Calu3 (cell line): ENCODE measurements around the gene ZSWIM8. TPM values are rescaled to one million over a fixed set of nuclear protein-coding genes. Genes with fewer than 3 reads are reported as not detected.

ENCODE experiments used
- BruUV-seq: library from RNA; stranded (reverse); fragments of 400-500 nt; replicated peaks from 2 replicates; lab custom pipeline; 2021; lab: Mats Ljungman, UMichigan
- CTCF ChIA-PET: fragments of 300-600 bp; sonication (Branson Sonifier 250); formaldehyde crosslinking; loops from one replicate; lab custom pipeline; 2022; ENCODE audit warnings: antibody characterized with exemption; lab: Charles Lee
- DNase-seq: peaks from one replicate; pipeline ENCODE4 v3.0.0; 2022
- H3K27ac Mint-ChIP-seq: one replicate; pipeline ENCODE4 v1.8.0; 2022; ENCODE audit warnings: mixed read lengths; ENCODE audit not compliant: unreplicated experiment
- H3K27me3 Mint-ChIP-seq: one replicate; pipeline ENCODE4 v1.8.0; 2022; ENCODE audit warnings: mixed read lengths; ENCODE audit not compliant: unreplicated experiment
- H3K36me3 Mint-ChIP-seq: one replicate; pipeline ENCODE4 v1.8.0; 2022; ENCODE audit warnings: mild to moderate bottlenecking, moderate library complexity, mixed read lengths; ENCODE audit not compliant: insufficient read depth, unreplicated experiment
- H3K4me1 Mint-ChIP-seq: one replicate; pipeline ENCODE4 v1.8.0; 2022; ENCODE audit warnings: mild to moderate bottlenecking, low read depth, mixed read lengths; ENCODE audit not compliant: unreplicated experiment
- H3K4me3 Mint-ChIP-seq: one replicate; pipeline ENCODE4 v1.8.0; 2022; ENCODE audit warnings: mild to moderate bottlenecking, low read depth, moderate library complexity, mixed read lengths; ENCODE audit not compliant: unreplicated experiment
- H3K9me3 Mint-ChIP-seq: one replicate; pipeline ENCODE4 v1.8.0; 2022; ENCODE audit warnings: low read depth, mixed read lengths; ENCODE audit not compliant: unreplicated experiment
- CTCF ChIP-seq: fragments of 200-600 bp; IDR thresholded peaks from one replicate; pipeline ENCODE4 v1.8.0; 2022; ENCODE audit warnings: antibody characterized with exemption; ENCODE audit not compliant: unreplicated experiment
- intact Hi-C: fragments of 100-400 bp; cut with micrococcal nuclease; formaldehyde crosslinking; loops from one replicate; pipeline ENCODE4 v1.10.0; 2022; ENCODE audit not compliant: unreplicated experiment
- total RNA-seq: library from RNA; stranded (reverse); gene quantifications from 2 replicates; pipeline ENCODE4 v1.2.3, GENCODE V29; 2022

The ZSWIM8 gene
- total RNA-seq, 1 experiment from 2014 or later, result 59.9 TPM

GRCh38 chr10:73841526-73842285, 56.3 kb downstream of the ZSWIM8 start:
- peaks cover 9% of the 10 kb centered on the region for H3K4me1 Mint-ChIP-seq
- no peaks in the 10 kb centered on the region for H3K27me3 Mint-ChIP-seq
- BruUV-seq, result no TSS peak
- intact Hi-C loops, result no loop called here
- H3K36me3 Mint-ChIP-seq, result peaks cover 49% of the 10 kb centered on the region
- DNase-seq, result no peak
- no peak overlapping the region for H3K27ac Mint-ChIP-seq
- CTCF ChIA-PET, result interaction anchor here (0.6 kb wide), 1 partner anchor 429 kb away, joined by 3 read pairs; no protein-coding TSS in a partner anchor
- H3K4me3 Mint-ChIP-seq, result no peak overlapping the region
- H3K9me3 Mint-ChIP-seq, result no peaks in the 10 kb centered on the region
- no peak for TF ChIP-seq CTCF

- intact Hi-C loops, result no loop called here
- no peak for DNase-seq
- peaks cover 49% of the 10 kb centered on the region for H3K36me3 Mint-ChIP-seq
- TF ChIP-seq CTCF, result no peak
- no peak overlapping the region for H3K27ac Mint-ChIP-seq
- CTCF ChIA-PET, result interaction anchor here (0.6 kb wide), 1 partner anchor 429 kb away, joined by 3 read pairs; no protein-coding TSS in a partner anchor
- H3K4me1 Mint-ChIP-seq, result peaks cover 9% of the 10 kb centered on the region
- H3K27me3 Mint-ChIP-seq, result no peaks in the 10 kb centered on the region
- no TSS peak for BruUV-seq
- no peak overlapping the region for H3K4me3 Mint-ChIP-seq
- H3K9me3 Mint-ChIP-seq, result no peaks in the 10 kb centered on the region
Observed at GRCh38 chr10:73842349-73842748, 56.9 kb downstream of the ZSWIM8 start.

GRCh38 chr10:73843261-73843660, 57.9 kb downstream of the ZSWIM8 start:
- no peak for DNase-seq
- H3K27ac Mint-ChIP-seq, result no peak overlapping the region
- no peaks in the 10 kb centered on the region for H3K27me3 Mint-ChIP-seq
- no peak overlapping the region for H3K4me3 Mint-ChIP-seq
- peaks cover 53% of the 10 kb centered on the region for H3K36me3 Mint-ChIP-seq
- no peaks in the 10 kb centered on the region for H3K9me3 Mint-ChIP-seq
- no peak for TF ChIP-seq CTCF
- H3K4me1 Mint-ChIP-seq, result peaks cover 9% of the 10 kb centered on the region
- CTCF ChIA-PET, result no interaction called here
- intact Hi-C loops, result no loop called here
- BruUV-seq, result no TSS peak

- Mint-ChIP-seq H3K27ac (no peak overlapping the region), H3K27me3 (no peaks in the 10 kb centered on the region), H3K4me1 (peaks cover 9% of the 10 kb centered on the region), H3K4me3 (no peak overlapping the region), H3K9me3 (no peaks in the 10 kb centered on the region), H3K36me3 (peaks cover 52% of the 10 kb centered on the region)
- TF ChIP-seq CTCF, result no peak
- no TSS peak for BruUV-seq
- intact Hi-C loops, result no loop called here
- CTCF ChIA-PET, result interaction anchor here (1.8 kb wide), 1 partner anchor 33 kb away, joined by 6 read pairs; no protein-coding TSS in a partner anchor
- DNase-seq, result no peak
Observed at GRCh38 chr10:73847031-73847430, 61.6 kb downstream of the ZSWIM8 start.
